Measurements from ENCODE around the gene MALRD1.

MALRD1 gene

DNA sequence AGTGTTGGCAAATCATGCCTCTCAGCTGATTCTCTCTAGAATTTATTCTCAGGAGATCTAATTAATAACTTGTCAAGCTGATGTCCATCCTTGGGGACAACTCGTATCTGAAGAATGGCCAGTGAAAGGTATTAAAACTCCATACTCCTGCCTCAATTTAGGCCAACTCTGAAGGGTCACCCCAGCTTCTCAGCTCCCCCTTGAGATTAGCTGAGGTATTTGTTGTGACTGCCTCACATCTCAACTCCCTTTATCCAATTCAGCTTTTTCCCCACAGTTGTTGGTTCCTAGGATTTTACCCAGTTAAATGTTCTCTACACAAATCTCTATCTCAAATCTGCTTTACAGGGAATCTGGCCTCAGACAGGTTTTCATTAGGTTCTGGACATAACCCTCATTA lies 182.4 kb downstream of the MALRD1 start:
- no peak for FAIRE-seq

DNA sequence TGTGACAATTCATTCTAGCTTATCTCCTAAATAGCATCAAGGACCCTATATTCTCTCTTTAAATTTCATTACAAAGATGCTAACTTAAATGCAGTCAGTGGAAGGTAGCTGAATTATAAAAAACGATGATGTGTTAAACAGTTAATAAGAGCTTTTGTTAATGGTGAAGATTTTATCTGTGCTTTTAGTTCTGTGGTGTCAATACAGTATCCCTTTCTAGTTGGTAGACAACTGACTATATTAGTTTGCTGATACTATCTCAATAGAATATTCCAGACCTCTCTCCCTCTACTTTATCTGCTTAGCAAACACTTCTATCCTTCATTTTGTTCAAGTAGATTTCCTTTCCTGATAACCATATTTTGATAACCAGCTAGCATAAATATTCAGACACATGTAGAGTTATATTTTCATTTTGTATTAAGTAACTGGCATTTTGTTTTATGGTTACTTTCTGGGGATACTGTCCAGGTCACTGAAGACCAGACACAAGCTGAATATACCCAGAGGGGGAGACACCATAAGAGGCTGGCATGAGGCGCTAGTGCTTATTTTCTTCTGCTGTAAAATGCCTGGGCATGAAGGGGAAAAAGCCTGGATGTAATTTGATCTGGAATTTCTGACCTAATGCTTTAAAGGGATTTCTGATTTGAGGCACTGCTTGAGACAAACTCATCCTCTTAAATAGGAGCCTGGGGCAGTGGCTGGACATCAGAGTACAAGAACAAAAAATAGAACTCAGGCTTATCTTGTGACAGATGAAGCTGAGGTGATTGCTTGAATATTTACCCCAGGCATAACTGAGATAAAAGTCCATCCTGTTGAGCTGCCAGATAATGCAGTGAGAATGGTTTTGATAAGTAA lies 197.5 kb downstream of the MALRD1 start:
- FAIRE-seq, result no peak

DNA sequence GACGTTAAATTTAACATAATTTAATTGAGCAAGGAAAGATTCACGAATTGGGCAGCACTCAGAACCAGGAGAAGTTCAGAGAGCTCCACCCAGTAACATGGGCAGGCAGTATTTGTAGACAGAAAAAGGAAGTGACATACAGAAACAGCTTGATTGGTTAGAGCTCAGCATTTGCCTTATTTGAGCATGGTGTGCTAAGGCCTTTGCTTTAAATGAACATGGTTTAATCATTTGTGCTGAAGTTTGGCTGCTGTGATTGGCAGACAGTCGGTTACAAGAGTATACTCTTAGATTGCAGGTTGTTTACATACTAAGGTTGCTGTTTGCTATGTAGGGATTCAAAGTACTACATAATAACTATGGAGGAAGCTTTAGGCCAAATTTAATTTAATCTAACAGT lies 199.2 kb downstream of the MALRD1 start:
- no peak for FAIRE-seq

DNA sequence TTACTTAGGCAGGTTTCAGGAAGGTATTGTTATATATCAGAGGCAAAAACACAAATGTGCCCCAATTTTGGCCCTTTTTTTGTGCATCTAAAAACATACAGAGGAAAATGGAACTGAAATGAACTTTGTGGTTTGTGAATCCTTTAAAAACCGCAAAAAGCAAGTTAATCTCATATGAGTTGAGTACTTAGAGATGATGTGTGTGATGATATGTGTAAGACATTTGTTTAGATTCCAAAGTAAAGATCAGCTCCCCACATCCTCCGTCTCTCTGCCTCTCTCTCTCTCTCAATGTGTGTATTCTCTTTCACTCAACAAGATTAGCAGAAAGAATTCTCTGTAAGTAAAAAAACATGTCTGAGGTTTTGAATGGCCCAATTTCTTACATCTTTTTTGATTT lies 201.9 kb downstream of the MALRD1 start:
- no peak for FAIRE-seq

DNA sequence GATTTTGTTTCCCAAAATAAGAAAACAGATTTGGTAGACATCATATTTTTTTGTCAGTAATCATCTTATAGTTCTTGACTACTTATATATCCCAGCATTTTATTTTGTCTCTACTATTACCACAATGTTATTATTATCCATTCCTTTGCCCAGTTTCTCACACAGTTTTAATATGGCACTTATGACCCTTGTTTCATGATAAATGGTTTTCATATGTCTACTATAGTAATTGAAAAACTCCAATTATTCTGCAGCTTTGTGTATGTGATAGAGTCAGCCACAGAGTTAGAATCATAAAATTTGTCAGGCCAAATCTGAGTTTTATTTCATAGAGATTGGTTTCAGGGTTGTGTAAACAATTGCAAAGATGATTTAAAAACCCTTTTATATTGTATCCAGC lies 203.9 kb downstream of the MALRD1 start:
- FAIRE-seq, result no peak

DNA sequence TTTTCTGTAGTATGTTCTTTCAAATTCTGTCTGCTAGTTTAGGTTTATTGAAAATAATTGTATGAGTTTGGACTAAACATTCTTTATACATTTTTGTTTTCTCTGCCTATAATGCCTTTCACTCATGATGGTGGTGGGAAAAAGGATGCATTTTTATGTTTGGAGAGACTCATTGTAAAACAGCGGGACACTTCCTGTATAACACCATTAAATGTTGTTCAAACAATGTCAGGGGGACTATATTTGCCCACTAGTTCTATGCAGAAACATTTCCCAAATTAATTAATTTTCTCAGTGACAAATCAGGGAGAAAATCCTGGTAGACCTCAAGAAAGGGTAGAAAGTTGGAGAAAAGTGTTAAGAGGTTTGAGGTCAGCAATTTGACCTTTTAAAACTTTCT lies 207.7 kb downstream of the MALRD1 start:
- no peak for FAIRE-seq

DNA sequence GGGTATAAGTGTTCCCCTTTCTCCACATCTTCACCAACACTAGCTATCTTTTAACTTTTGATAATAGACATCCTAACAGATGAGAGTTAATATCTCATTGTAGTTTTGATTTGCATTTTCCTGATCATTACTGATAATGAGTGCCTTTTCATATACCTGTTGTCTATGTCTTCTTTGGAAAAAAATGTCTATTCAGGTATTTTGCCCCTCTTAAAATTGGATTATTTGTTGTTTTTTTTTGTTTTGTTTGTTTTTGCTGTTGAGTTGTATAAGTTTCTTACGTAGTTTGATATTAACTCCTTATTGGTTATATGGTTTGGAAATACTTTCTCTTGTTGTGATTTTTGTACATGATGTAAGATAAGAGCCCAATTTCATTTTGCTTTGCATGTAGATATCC lies 214.7 kb downstream of the MALRD1 start:
- FAIRE-seq, result no peak

DNA sequence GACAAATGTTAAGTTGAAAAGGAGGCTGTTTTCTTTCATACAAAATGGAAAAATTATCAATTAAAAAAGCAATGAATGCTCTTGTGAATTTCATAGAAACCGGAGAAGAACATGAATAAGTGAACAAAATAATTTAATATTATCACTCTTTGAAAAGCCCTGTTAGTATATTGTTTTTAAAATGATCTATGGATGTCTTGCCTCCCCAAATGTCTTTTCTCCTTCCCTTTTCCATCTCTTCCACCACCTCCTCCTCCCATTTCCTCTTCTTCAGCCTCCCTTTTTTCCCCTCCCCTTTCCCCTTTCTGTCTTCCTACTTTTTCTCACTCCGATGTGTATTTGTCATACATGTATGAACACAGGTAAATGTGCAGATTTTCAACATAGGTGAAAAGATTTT lies 234.7 kb downstream of the MALRD1 start:
- FAIRE-seq, result no peak

DNA sequence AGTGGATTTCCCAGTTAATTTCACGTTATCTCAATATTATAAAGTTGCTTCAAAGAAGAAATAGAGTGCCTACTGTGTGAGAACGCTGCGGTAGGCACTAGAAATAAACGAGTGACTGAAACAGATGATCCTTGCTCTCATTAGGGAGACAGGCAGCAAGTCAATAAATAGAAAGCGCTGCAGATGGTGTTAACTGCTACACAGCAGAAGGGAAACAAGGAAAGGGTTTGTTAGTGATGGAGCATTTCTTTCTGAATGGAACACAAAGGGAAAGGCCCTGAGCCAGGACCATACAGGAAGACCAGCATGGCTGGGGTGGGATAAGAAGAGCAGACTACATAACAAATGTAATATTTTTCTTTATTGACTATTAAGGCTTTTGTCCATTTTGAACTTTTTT lies 235.2 kb downstream of the MALRD1 start:
- FAIRE-seq, result no peak

DNA sequence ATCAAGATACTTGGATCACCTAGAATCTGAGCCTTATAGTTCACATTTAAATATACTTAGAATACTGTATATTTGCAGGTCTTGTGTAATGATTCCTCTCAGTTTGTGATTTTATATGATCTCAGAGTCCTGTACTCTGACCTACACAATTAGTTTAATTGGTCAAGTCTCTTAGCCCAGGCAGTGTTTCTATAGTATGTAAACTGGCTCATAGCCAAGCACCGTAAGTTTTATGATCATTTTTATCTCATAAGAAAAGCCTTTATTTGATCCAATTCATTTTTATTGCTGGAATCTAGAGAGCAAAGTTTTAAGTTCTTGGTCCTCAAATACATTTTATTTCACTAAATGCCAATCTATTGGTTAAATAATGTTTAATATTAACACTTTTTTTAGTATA lies 242.2 kb downstream of the MALRD1 start:
- no peak for FAIRE-seq

DNA sequence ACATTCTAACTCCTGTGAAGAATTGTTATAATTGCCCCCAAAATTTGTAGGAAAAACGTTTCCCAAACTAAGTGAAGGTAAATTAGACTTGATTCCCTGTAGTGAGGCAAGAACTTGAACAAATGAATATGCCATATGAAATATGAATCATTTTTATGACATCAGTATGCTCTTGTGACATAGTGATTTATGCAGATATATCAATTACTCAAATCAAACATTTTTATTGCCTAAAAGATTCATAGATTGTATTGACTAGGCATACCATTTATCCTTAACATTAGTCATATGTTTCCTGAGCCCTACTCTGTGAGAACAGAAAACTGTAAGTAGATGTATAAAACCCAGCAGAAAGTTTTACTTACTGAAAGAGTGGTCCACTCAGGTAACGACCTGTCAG lies 245.6 kb downstream of the MALRD1 start:
- FAIRE-seq, result no peak

DNA sequence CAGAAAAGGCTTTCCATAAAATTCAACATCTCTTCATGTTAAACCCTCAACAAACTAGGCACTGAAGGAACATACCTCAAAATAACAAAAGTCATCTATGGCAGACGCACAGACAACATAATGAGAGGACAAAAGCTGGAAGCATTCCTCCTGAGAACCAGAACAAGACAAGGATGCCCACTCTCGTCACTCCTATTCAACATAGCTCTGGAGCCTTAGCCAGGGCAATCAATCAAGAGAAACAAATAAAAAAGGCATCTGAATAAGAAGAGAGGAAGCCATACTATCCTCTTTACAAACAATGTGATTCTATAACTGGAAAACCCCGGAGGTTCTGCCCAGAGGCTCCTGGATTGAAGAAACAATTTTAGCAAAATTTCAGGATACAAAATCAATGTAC lies 251.0 kb downstream of the MALRD1 start:
- FAIRE-seq, result no peak

DNA sequence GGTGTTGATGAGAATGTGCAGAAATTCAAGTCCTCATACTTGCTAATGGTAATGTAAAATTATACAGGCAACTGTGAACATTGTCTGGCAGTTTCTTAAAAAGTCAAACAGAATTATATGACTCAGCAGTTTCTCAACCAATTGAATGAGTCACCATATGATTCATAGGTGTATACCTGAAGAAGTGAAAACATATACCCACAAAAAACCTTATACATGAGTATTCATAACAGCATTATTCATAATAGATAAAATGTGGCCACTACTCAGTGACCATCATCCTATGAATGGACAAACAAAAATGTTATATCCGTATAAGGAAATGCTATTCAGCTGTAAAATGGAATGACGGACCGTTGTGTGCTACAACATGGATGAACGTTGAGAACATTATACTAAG lies 253.5 kb downstream of the MALRD1 start:
- FAIRE-seq, result no peak

DNA sequence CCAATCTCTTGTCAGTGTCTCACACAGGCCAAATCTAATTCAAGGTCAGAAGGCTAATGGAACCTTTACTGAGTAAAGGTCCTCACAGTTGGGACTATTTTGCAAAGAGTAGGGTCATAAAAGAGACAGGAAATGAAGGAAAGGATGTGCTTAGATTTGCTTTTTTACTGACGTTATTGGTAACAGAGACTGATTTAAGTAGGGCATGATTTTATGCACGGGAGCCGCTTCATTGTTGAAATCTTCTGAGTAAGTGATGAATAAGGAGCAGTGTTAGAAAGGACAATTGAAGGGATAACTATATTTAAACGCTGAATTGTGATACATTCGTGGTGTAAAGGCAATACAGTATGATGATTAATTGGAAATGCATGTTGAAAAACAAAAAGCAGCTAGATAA lies 261.5 kb downstream of the MALRD1 start:
- no peak for FAIRE-seq

DNA sequence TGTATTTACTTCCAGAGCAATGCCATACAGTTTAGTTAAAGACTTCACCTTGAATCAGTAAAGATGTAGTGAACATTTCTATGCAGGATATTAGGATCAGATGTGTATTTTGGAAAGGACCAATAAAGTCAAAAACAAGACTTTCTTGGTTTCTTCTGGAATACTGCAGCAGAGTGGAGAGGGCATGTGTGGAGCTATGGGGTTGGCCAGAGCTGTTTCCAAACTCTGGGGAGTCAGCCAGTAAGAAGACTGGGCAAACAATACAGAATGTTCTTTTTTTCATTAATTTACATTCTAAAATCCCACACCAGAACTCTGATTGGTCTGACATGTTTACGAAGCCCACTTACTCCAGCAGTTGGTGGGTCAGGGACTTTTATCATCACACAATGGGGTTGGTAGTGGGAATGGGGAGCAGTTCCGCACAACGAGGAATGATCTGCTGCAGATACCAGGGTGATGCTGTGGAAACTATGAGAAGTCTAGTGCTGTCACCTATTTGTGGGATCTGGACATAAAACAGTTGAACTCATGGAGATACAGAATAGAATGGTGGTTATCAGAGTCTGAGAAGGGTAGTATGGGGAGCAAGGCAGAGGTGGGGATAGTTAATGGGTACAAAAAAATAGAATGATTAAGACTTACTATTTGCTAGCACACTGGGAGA lies 267.7 kb downstream of the MALRD1 start:
- no peak for FAIRE-seq

DNA sequence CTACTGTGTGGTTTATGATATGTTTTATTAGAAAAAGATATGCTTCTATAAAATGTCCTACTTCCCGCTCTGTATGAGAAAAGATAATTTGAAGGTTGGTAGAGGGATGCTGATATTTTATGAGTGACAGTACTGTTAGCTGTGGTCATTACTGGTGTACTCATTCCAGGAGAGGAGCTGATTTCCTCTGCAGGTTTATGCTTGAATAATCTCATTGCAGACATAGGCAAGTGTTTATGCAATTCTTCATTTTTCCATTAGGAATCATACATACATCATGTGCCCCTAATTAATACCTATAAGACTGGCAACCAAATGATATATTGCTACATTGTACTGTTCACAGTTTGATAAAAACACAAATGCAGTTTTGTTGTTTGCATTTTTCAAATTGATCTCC lies 269.4 kb downstream of the MALRD1 start:
- no peak for FAIRE-seq

DNA sequence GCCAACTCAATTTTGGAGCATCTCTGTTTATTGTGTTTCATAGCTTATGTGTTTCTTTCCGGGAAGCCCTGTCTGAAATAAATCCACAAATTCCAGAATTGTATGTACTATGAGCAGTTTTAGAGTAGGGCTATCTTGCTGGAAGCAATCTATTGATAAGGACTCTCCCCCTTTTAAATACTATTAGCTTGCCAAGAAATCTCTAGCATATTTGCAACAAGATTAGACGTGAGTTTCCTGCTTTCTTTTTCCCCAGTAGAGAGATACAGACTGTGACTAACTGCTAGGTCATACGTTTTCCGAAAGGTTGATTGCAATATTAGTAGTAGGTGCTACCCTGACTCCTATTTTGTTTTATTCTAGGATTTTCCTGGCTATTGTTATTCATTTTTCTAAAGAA lies 277.0 kb downstream of the MALRD1 start:
- no peak for FAIRE-seq

DNA sequence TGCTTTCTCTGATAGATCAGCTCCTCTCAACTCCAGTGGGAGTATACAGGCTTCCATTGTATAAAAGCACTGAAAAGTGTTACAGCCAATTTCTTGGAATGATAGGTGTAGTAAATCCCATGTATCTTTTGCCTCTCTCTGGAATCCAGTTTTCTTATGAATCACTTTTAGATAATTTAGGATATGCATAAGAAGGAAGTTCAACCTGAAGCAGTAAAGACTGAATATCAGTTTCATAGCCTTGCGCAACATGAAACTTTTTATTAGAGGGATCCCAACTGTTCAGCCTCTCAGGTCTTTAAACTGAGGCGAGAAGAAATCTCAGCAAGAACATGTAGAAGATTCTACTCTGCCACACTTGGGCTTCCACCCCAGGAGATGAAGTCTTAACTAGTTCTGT lies 280.0 kb downstream of the MALRD1 start:
- no peak for FAIRE-seq

DNA sequence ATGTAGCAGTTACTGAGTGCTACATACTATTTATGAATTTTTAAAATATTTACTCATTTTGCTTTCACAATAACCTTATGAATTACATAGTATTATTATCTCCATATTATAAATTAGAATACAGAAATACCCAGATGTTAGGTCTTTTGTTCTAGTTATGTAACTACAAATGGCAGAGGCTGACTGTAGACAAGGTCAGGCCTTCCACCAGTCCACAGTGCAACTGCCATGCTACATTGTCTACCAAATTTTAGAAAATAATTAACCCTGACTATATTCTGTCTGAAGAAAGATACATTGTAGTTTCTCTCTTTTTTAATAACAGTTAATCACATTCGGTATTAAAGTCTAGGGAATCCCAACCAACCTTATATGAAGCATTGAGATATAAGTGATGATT lies 280.9 kb downstream of the MALRD1 start:
- FAIRE-seq, result no peak

DNA sequence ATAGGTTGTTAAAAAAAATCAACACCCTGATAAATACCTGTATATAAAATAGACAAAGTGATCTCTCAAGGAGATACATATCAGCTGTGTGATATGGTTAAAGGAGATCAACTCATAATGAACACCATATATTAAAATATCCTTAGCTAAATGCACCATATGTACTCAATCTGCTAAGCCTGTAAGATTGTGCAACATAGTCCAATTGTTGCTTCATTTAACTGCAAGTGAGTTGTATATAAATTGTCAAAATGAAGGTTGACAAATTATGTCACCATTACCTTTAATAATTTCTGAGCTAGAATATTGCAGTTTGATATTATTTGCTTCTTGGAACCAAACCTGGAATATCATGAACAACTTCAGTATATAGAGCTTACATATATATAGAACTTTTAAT lies 283.7 kb downstream of the MALRD1 start:
- no peak for FAIRE-seq

DNA sequence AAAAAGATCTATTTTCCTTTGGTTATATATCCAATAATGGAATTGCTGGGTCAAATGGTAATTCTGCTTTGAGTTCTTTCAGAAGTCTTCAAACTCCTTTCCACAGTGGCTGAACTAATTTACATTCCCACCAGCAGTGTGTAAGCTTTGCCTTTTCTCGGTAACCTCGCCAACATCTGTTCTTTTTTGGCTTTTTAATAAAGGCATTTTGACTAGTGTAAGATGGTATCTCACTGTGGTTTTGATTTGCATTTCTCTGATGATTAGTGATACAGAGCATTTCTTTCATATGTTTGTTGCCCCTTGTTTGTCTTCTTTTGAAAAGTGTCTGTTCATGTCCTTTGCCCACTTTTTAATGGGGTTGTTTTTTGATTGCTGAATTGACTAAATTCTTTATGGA lies 285.0 kb downstream of the MALRD1 start:
- no peak for FAIRE-seq

DNA sequence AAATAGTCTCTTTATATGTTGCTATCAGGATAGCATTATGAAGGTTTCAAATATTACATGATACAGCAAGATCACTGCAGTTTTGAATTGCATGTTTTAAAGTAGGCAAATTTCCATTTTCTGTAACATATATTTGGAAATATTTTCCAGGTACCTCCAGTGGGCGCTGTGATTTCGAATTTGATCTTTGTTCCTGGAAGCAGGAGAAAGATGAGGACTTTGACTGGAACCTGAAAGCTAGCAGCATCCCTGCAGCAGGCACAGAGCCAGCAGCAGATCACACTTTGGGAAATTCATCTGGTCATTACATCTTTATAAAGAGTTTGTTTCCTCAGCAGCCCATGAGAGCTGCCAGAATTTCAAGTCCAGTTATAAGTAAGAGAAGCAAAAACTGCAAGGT lies 299.0 kb downstream of the MALRD1 start:
- no peak for FAIRE-seq

DNA sequence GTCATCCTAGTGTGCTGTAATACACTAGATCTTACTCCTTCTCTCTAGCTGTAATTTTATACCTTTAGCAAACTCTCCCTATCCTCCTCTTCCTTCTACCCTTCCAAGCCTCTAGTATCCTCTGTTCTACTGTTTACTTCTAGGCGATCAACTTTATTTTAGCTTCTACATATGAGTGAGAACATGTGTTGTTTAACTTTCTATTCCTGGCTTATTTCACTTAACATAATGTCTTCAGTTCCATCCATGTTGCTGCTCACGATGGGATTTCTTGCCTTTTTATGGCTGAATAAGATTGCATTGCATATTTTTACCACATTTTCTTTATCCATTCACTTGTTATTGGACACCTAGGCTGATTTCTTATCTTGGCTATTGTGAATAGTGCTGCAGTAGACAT lies 318.6 kb downstream of the MALRD1 start:
- FAIRE-seq, result no peak

DNA sequence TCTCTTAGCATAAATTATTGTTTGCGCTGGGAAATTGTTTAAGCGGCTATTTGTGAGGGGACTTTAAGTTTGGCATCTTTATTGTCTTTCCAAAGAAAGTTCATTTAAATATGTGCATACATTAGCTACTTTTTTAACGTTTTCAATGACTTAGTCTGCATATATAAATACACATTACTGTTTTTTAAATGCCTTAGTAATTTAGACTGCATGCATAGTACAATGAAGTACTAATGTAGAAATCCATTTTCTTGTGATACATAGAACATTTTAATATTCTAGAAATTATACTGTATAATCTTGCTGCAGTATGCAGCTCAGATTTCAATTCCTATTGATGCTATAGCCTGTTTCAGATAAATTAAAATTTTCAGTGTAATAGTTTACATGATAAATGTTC lies 325.4 kb downstream of the MALRD1 start:
- no peak for FAIRE-seq

Data from G401.6 (cell line).